ENCODE measurements around the gene HTT. TPM values are rescaled to one million over a fixed set of nuclear protein-coding genes. Genes with fewer than 3 reads are reported as not detected.
A peak's percentile ranks its signal among the peaks of the same experiment; 100 is the strongest.

Gene HTT
- total RNA-seq, 1 experiment from 2014 or later, result 85.4 TPM

DNA sequence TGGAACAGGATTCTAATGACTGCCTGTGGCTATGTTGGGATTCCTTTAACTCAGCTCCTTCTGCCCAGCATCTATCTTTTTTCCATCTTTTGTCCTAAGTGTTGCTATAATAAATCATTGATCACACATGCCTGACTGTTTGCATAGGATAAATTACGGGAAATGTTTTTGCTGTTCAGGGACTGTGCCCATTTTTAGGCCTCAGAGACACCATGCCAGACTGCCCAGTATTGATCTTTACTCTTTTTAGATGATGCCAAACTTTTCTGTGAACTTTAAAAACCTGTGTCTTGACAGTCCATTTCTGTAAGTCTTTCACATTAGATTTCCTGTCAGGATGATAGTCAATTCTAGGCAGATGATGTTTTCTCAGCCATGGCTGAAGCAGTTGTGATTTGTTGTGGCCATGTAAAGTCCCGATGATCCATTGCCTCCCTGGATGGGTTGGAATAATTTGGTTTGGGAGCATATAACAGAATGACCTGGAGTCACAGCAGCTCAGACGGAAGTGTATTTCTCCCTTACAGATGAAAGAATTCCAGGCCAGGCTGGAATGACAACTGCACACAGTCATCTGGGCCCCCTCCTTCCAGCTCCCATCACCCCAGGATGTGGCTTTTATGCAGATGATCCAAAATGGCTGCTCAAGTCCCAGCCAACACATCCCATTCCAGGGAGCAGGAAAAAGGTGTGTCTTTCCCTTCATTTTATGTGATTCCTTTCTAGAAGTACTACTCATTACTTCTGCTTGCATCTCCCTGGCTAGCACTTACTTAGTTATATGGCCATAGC is 3.6 kb upstream of the HTT start (continued):
- TF ChIP-seq, protein P1, sequence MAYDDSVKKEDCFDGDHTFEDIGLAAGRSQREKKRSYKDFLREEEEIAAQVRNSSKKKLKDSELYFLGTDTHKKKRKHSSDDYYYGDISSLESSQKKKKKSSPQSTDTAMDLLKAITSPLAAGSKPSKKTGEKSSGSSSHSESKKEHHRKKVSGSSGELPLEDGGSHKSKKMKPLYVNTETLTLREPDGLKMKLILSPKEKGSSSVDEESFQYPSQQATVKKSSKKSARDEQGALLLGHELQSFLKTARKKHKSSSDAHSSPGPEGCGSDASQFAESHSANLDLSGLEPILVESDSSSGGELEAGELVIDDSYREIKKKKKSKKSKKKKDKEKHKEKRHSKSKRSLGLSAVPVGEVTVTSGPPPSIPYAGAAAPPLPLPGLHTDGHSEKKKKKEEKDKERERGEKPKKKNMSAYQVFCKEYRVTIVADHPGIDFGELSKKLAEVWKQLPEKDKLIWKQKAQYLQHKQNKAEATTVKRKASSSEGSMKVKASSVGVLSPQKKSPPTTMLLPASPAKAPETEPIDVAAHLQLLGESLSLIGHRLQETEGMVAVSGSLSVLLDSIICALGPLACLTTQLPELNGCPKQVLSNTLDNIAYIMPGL (CRISPR knock-in tag; IDR thresholded peaks at IDR 0.05), result no peak
- TF ChIP-seq, protein P2, sequence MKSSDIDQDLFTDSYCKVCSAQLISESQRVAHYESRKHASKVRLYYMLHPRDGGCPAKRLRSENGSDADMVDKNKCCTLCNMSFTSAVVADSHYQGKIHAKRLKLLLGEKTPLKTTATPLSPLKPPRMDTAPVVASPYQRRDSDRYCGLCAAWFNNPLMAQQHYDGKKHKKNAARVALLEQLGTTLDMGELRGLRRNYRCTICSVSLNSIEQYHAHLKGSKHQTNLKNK (CRISPR knock-in tag; IDR thresholded peaks at IDR 0.05), result no peak
- TF ChIP-seq TEAD1 (CRISPR knock-in tag; IDR thresholded peaks at IDR 0.05), result no peak
- no peak for TF ChIP-seq KAT7 (CRISPR knock-in tag; IDR thresholded peaks at IDR 0.05; ENCODE audit: borderline replicate concordance)
- TF ChIP-seq, protein P3, sequence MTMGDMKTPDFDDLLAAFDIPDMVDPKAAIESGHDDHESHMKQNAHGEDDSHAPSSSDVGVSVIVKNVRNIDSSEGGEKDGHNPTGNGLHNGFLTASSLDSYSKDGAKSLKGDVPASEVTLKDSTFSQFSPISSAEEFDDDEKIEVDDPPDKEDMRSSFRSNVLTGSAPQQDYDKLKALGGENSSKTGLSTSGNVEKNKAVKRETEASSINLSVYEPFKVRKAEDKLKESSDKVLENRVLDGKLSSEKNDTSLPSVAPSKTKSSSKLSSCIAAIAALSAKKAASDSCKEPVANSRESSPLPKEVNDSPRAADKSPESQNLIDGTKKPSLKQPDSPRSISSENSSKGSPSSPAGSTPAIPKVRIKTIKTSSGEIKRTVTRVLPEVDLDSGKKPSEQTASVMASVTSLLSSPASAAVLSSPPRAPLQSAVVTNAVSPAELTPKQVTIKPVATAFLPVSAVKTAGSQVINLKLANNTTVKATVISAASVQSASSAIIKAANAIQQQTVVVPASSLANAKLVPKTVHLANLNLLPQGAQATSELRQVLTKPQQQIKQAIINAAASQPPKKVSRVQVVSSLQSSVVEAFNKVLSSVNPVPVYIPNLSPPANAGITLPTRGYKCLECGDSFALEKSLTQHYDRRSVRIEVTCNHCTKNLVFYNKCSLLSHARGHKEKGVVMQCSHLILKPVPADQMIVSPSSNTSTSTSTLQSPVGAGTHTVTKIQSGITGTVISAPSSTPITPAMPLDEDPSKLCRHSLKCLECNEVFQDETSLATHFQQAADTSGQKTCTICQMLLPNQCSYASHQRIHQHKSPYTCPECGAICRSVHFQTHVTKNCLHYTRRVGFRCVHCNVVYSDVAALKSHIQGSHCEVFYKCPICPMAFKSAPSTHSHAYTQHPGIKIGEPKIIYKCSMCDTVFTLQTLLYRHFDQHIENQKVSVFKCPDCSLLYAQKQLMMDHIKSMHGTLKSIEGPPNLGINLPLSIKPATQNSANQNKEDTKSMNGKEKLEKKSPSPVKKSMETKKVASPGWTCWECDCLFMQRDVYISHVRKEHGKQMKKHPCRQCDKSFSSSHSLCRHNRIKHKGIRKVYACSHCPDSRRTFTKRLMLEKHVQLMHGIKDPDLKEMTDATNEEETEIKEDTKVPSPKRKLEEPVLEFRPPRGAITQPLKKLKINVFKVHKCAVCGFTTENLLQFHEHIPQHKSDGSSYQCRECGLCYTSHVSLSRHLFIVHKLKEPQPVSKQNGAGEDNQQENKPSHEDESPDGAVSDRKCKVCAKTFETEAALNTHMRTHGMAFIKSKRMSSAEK (CRISPR knock-in tag; IDR thresholded peaks at IDR 0.05; ENCODE audit: borderline replicate concordance), result no peak
- no peak for TF ChIP-seq IRF2 (CRISPR knock-in tag; IDR thresholded peaks at IDR 0.05; ENCODE audit: borderline replicate concordance, low read depth)
- no peak for TF ChIP-seq ESRRA (CRISPR knock-in tag; IDR thresholded peaks at IDR 0.05; ENCODE audit: borderline replicate concordance)
- TF ChIP-seq MXD4 (CRISPR knock-in tag; IDR thresholded peaks at IDR 0.05; ENCODE audit: borderline replicate concordance), result no peak

DNA sequence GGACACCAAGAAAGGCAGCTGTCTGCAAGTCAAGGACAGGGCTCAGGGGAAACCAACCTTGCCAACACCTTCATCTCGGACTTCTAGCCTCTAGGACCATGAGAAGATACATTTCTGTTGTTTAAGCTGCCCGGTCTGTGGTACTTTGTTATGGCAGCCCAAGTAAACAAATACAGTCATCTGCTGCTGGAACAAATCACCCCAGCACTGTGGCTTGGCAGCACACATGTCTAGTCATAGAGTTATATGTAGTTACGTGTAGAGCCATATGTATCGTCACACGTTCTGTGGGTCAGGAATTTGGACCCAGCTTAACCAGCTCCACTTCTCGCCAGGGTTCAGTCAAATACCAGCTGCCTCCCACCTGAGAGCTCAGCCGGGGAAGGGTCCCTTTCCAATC is 2.7 kb upstream of the HTT start:
- H3K4me1 Mint-ChIP-seq, result peaks cover 17% of the 10 kb centered on the region
- no peaks in the 10 kb centered on the region for H3K36me3 Mint-ChIP-seq
- CTCF ChIA-PET, result no interaction called here
- H3K4me3 Mint-ChIP-seq, result no peak overlapping the region
- peaks cover 1% of the 10 kb centered on the region; the same call in 1 of the 2 replicates for H3K9me3 Mint-ChIP-seq
- ATAC-seq (no peak), DNase-seq (ENCODE audit: low spot score) (no peak)
- H3K27me3 Mint-ChIP-seq (ENCODE audit: low read depth), result no peaks in the 10 kb centered on the region; the same call in 1 of the 2 replicates
- POLR2A ChIA-PET, result no interaction called here
- H3K27ac Mint-ChIP-seq, result no peak overlapping the region
- no peak for TF ChIP-seq MXD4 (CRISPR knock-in tag; IDR thresholded peaks at IDR 0.05; ENCODE audit: borderline replicate concordance)
- no peak for TF ChIP-seq HMGA2 (CRISPR knock-in tag; IDR thresholded peaks at IDR 0.05)
- no peak for TF ChIP-seq NR3C1 (CRISPR knock-in tag; conservative IDR thresholded peaks at IDR 0.05; ENCODE audit: low read depth)
- no peak for TF ChIP-seq CREB1 (CRISPR knock-in tag; IDR thresholded peaks at IDR 0.05)

DNA sequence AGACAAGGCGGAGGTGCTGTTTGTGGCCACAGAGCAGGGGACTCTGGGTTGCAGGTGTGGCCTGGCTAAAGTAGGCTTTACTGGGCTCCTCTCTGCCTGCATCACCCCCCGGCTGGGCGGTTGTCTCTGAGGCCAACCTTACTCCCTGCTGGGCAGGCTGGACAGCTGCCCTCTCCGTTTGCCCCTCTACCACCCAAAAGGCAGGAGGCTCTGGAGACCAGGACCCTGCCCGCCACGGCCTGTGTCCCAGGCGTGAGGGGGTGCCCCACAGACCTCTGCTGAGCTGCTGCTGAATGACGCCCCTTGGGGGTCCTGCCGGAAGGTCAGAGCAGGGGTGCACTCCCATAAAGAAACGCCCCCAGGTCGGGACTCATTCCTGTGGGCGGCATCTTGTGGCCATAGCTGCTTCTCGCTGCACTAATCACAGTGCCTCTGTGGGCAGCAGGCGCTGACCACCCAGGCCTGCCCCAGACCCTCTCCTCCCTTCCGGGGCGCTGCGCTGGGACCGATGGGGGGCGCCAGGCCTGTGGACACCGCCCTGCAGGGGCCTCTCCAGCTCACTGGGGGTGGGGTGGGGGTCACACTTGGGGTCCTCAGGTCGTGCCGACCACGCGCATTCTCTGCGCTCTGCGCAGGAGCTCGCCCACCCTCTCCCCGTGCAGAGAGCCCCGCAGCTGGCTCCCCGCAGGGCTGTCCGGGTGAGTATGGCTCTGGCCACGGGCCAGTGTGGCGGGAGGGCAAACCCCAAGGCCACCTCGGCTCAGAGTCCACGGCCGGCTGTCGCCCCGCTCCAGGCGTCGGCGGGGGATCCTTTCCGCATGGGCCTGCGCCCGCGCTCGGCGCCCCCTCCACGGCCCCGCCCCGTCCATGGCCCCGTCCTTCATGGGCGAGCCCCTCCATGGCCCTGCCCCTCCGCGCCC is 1.1 kb upstream of the HTT start:
- Mint-ChIP-seq H3K4me1 (peaks cover 17% of the 10 kb centered on the region), H3K9me3 (no peaks in the 10 kb centered on the region), H3K4me3 (peak overlapping the region; percentile 46), H3K27ac (no peak overlapping the region), H3K36me3 (no peaks in the 10 kb centered on the region), H3K27me3 (ENCODE audit: low read depth) (no peaks in the 10 kb centered on the region; the same call in 1 of the 2 replicates)
- CTCF ChIA-PET, result interaction anchor here (1.0 to 1.4 kb wide), 3 partner anchors 31 to 407 kb away, joined by 3 to 4 read pairs (median 4); no protein-coding TSS in a partner anchor
- DNase-seq (ENCODE audit: low spot score) (peak; percentile 27), ATAC-seq (peak; percentile 65)
- POLR2A ChIA-PET, result no interaction called here
- 0 out of 2 replicates have a peak, but pooled peaks have one; percentile 19 for TF ChIP-seq ZBTB21 (CRISPR knock-in tag; IDR thresholded peaks at IDR 0.05; ENCODE audit: borderline replicate concordance)
- TF ChIP-seq GABPB1 (CRISPR knock-in tag; IDR thresholded peaks at IDR 0.05), result peak; percentile 42; the same call in 1 of the 2 replicates
- TF ChIP-seq, protein P4, sequence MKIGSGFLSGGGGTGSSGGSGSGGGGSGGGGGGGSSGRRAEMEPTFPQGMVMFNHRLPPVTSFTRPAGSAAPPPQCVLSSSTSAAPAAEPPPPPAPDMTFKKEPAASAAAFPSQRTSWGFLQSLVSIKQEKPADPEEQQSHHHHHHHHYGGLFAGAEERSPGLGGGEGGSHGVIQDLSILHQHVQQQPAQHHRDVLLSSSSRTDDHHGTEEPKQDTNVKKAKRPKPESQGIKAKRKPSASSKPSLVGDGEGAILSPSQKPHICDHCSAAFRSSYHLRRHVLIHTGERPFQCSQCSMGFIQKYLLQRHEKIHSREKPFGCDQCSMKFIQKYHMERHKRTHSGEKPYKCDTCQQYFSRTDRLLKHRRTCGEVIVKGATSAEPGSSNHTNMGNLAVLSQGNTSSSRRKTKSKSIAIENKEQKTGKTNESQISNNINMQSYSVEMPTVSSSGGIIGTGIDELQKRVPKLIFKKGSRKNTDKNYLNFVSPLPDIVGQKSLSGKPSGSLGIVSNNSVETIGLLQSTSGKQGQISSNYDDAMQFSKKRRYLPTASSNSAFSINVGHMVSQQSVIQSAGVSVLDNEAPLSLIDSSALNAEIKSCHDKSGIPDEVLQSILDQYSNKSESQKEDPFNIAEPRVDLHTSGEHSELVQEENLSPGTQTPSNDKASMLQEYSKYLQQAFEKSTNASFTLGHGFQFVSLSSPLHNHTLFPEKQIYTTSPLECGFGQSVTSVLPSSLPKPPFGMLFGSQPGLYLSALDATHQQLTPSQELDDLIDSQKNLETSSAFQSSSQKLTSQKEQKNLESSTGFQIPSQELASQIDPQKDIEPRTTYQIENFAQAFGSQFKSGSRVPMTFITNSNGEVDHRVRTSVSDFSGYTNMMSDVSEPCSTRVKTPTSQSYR (CRISPR knock-in tag; IDR thresholded peaks at IDR 0.05), result 0 out of 2 replicates have a peak, but pooled peaks have one; percentile 1
- TF ChIP-seq, protein P5, sequence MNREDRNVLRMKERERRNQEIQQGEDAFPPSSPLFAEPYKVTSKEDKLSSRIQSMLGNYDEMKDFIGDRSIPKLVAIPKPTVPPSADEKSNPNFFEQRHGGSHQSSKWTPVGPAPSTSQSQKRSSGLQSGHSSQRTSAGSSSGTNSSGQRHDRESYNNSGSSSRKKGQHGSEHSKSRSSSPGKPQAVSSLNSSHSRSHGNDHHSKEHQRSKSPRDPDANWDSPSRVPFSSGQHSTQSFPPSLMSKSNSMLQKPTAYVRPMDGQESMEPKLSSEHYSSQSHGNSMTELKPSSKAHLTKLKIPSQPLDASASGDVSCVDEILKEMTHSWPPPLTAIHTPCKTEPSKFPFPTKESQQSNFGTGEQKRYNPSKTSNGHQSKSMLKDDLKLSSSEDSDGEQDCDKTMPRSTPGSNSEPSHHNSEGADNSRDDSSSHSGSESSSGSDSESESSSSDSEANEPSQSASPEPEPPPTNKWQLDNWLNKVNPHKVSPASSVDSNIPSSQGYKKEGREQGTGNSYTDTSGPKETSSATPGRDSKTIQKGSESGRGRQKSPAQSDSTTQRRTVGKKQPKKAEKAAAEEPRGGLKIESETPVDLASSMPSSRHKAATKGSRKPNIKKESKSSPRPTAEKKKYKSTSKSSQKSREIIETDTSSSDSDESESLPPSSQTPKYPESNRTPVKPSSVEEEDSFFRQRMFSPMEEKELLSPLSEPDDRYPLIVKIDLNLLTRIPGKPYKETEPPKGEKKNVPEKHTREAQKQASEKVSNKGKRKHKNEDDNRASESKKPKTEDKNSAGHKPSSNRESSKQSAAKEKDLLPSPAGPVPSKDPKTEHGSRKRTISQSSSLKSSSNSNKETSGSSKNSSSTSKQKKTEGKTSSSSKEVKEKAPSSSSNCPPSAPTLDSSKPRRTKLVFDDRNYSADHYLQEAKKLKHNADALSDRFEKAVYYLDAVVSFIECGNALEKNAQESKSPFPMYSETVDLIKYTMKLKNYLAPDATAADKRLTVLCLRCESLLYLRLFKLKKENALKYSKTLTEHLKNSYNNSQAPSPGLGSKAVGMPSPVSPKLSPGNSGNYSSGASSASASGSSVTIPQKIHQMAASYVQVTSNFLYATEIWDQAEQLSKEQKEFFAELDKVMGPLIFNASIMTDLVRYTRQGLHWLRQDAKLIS (CRISPR knock-in tag; IDR thresholded peaks at IDR 0.05; ENCODE audit: borderline replicate concordance), result no peak
- TF ChIP-seq FOXK1 (CRISPR knock-in tag; IDR thresholded peaks at IDR 0.05), result 0 out of 2 replicates have a peak, but pooled peaks have one; percentile 36

Data from WTC11 (cell line).